Measurements from ENCODE around the gene NDUFS2. TPM values are rescaled to one million over a fixed set of nuclear protein-coding genes. Genes with fewer than 3 reads are reported as not detected.

The NDUFS2 gene
- total and polyA plus RNA-seq, 2 experiments from 2014 or later, result 103 to 163 TPM

DNA sequence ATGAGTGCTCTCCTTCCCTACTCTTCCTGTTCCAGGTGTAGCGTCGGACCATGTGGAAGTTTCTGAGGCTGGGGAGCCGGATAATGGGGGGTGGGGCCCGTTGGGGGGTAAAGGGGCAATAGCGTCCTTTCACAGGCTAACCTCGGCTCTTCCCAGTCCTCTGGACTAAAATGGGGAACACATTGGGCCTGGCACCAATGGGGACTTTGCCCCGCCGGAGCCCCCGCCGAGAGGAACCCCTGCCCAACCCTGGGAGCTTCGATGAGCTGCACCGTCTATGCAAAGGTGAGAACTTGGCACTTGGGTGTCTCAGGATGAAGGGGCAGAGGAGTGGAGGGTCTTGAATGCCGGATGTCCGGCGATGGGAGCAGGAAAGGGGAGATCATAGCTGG lies 24.1 kb downstream of the NDUFS2 start:
- Histone ChIP-seq H3K79me2 (peaks cover 4% of the 10 kb centered on the region), H3K4me2 (peak overlapping the region; percentile 79), H3K9me3 (ENCODE audit: low read depth) (no peaks in the 10 kb centered on the region), H3K27me3 (no peaks in the 10 kb centered on the region), H3K4me1 (ENCODE audit: insufficient read depth) (peaks cover 10% of the 10 kb centered on the region), H2AFZ (peak overlapping the region; percentile 58), H3K9me2 (replicated peaks; ENCODE audit: insufficient read depth) (no peaks in the 10 kb centered on the region), H3K27ac (peak overlapping the region; percentile 17), H4K20me1 (ENCODE audit: insufficient read depth, poor library complexity, severe bottlenecking) (no peaks in the 10 kb centered on the region), H3K4me3 (peak overlapping the region; percentile 50), H3K36me3 (replicated peaks; ENCODE audit: insufficient read depth, low read depth) (no peaks in the 10 kb centered on the region)
- TF ChIP-seq, protein P1, sequence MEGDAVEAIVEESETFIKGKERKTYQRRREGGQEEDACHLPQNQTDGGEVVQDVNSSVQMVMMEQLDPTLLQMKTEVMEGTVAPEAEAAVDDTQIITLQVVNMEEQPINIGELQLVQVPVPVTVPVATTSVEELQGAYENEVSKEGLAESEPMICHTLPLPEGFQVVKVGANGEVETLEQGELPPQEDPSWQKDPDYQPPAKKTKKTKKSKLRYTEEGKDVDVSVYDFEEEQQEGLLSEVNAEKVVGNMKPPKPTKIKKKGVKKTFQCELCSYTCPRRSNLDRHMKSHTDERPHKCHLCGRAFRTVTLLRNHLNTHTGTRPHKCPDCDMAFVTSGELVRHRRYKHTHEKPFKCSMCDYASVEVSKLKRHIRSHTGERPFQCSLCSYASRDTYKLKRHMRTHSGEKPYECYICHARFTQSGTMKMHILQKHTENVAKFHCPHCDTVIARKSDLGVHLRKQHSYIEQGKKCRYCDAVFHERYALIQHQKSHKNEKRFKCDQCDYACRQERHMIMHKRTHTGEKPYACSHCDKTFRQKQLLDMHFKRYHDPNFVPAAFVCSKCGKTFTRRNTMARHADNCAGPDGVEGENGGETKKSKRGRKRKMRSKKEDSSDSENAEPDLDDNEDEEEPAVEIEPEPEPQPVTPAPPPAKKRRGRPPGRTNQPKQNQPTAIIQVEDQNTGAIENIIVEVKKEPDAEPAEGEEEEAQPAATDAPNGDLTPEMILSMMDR (IDR thresholded peaks at IDR 0.05; ENCODE audit: poor library complexity), result no peak
- TF ChIP-seq EZH2 (IDR thresholded peaks at IDR 0.05; ENCODE audit: borderline replicate concordance) (no peak), EZH2phosphoT487 (IDR thresholded peaks at IDR 0.05; ENCODE audit: low read depth, severe bottlenecking, unreplicated experiment) (no peak)
- DNase-seq (ENCODE audit: low spot score), result no peak
- 11% methylated on average over 12 of the region's 15 CpGs for WGBS (ENCODE audit: low lambda C conversion rate, missing lambda C conversion rate)

- H3K4me2 ChIP-seq, result peak overlapping the region; percentile 79
- no peaks in the 10 kb centered on the region for H3K27me3 ChIP-seq
- no peaks in the 10 kb centered on the region for H3K36me3 ChIP-seq (replicated peaks; ENCODE audit: insufficient read depth, low read depth)
- H4K20me1 ChIP-seq (ENCODE audit: insufficient read depth, poor library complexity, severe bottlenecking), result no peaks in the 10 kb centered on the region
- 71% methylated on average over 3 of the region's 3 CpGs for WGBS (ENCODE audit: low lambda C conversion rate, missing lambda C conversion rate)
- no peak for DNase-seq (ENCODE audit: low spot score)
- peak overlapping the region; percentile 50 for H3K4me3 ChIP-seq
- H2AFZ ChIP-seq, result no peak overlapping the region
- no peaks in the 10 kb centered on the region for H3K9me3 ChIP-seq (ENCODE audit: low read depth)
- TF ChIP-seq EZH2 (IDR thresholded peaks at IDR 0.05; ENCODE audit: borderline replicate concordance) (no peak), EZH2phosphoT487 (IDR thresholded peaks at IDR 0.05; ENCODE audit: low read depth, severe bottlenecking, unreplicated experiment) (no peak)
- TF ChIP-seq, protein P1 (IDR thresholded peaks at IDR 0.05; ENCODE audit: poor library complexity), result no peak
- H3K4me1 ChIP-seq (ENCODE audit: insufficient read depth), result peaks cover 10% of the 10 kb centered on the region
- H3K27ac ChIP-seq, result peak overlapping the region; percentile 17
- peaks cover 4% of the 10 kb centered on the region for H3K79me2 ChIP-seq
- H3K9me2 ChIP-seq (replicated peaks; ENCODE audit: insufficient read depth), result no peaks in the 10 kb centered on the region
Observed at GRCh38 chr1:161226759-161227158, 24.6 kb downstream of the NDUFS2 start.

DNA sequence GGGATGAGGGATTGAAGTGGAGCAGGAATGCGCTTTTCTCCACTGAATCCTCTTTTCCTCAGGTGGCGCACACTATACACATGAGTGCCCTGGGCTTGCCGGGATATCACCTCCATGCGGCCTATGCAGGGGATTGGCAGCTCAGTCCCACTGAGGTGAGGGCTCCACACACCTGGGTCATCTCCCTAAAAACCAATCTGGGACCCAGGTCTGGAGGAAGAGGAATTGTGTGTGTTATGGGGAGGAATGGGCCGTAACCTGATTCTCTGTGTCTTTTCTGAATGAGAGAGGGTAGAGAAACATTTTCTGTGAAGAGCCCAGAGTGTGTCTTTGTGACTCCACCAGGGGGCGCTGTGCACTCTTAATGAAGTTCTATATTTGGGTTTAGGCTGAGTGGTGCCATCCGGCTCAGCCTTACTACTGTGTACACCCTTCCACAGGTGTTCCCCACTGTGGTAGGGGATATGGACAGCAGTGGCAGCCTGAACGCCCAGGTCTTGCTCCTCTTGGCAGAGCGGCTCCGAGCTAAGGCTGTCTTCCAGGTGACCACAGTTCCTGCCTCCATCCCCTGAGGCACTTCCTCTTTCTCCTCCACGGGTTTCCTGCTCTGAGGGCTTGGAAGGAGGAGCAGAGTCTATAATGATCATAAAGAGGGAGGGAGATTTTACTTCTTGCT lies 25.2 kb downstream of the NDUFS2 start:
- Histone ChIP-seq H3K4me1 (ENCODE audit: insufficient read depth) (peaks cover 10% of the 10 kb centered on the region), H3K9me2 (replicated peaks; ENCODE audit: insufficient read depth) (no peaks in the 10 kb centered on the region), H2AFZ (no peak overlapping the region), H4K20me1 (ENCODE audit: insufficient read depth, poor library complexity, severe bottlenecking) (no peaks in the 10 kb centered on the region), H3K27ac (peak overlapping the region; percentile 26), H3K4me3 (peak overlapping the region; percentile 50), H3K36me3 (replicated peaks; ENCODE audit: insufficient read depth, low read depth) (no peaks in the 10 kb centered on the region), H3K9me3 (ENCODE audit: low read depth) (no peaks in the 10 kb centered on the region), H3K4me2 (peak overlapping the region; percentile 79), H3K27me3 (no peaks in the 10 kb centered on the region), H3K79me2 (peaks cover 4% of the 10 kb centered on the region)
- WGBS (ENCODE audit: low lambda C conversion rate, missing lambda C conversion rate), result 53% methylated on average over 11 of the region's 11 CpGs
- no peak for TF ChIP-seq EZH2 (IDR thresholded peaks at IDR 0.05; ENCODE audit: borderline replicate concordance)
- TF ChIP-seq, protein P1 (IDR thresholded peaks at IDR 0.05; ENCODE audit: poor library complexity), result peak; percentile 87
- DNase-seq (ENCODE audit: low spot score), result peak; percentile 91
